T-helper 2 cell treated with Interferon-gamma antibody and Interleukin-4, amounts not matched to agents 5 μg/mL and 100 μg/mL, for 36 hours (primary cell): ENCODE results near the gene WWP2.
"Not testable (repeated sequence)": the region's sequence is repeated elsewhere in the genome, so short reads cannot be mapped to it uniquely, and the experiment has no call there.

Experiments used
- DNase-seq: peaks from one replicate; pipeline ENCODE4 v3.0.0; 2021; ENCODE audit warnings: low spot score
- H3K27ac Mint-ChIP-seq: one replicate; pipeline ENCODE4 v1.8.0; 2021; ENCODE audit warnings: mild to moderate bottlenecking, mixed read lengths
- H3K27me3 Mint-ChIP-seq: one replicate; pipeline ENCODE4 v1.8.0; 2021; ENCODE audit warnings: low read depth, mixed read lengths
- H3K36me3 Mint-ChIP-seq: one replicate; pipeline ENCODE4 v1.8.0; 2021; ENCODE audit warnings: low read depth, mixed read lengths
- H3K4me1 Mint-ChIP-seq: one replicate; pipeline ENCODE4 v1.8.0; 2021; ENCODE audit warnings: low read depth, mixed read lengths
- H3K4me3 Mint-ChIP-seq: one replicate; pipeline ENCODE4 v1.8.0; 2022; ENCODE audit warnings: mild to moderate bottlenecking, moderate library complexity, mixed read lengths
- H3K9me3 Mint-ChIP-seq: one replicate; pipeline ENCODE4 v1.8.0; 2021; ENCODE audit warnings: mixed read lengths

WWP2 gene

GRCh38 chr16:69936751-69937211, 174.6 kb downstream of the WWP2 start:
- no peak for DNase-seq
- Mint-ChIP-seq H3K9me3 (no peaks in the 10 kb centered on the region), H3K36me3 (peaks cover 17% of the 10 kb centered on the region), H3K27ac (no peak overlapping the region), H3K4me1 (no peaks in the 10 kb centered on the region), H3K4me3 (no peak overlapping the region), H3K27me3 (no peaks in the 10 kb centered on the region)

- no peaks in the 10 kb centered on the region for H3K27me3 Mint-ChIP-seq
- H3K4me3 Mint-ChIP-seq: no peak overlapping the region
- H3K36me3 Mint-ChIP-seq: peaks cover 17% of the 10 kb centered on the region
- H3K27ac Mint-ChIP-seq: no peak overlapping the region
- no peaks in the 10 kb centered on the region for H3K9me3 Mint-ChIP-seq
- no peaks in the 10 kb centered on the region for H3K4me1 Mint-ChIP-seq
- DNase-seq: no peak
Measured at GRCh38 chr16:69937465-69937951, 175.4 kb downstream of the WWP2 start.

- no peak for DNase-seq
- H3K36me3 Mint-ChIP-seq: peaks cover 13% of the 10 kb centered on the region
- H3K4me1 Mint-ChIP-seq: no peaks in the 10 kb centered on the region
- H3K9me3 Mint-ChIP-seq: no peaks in the 10 kb centered on the region
- no peak overlapping the region for H3K4me3 Mint-ChIP-seq
- no peaks in the 10 kb centered on the region for H3K27me3 Mint-ChIP-seq
- H3K27ac Mint-ChIP-seq: no peak overlapping the region
Measured at GRCh38 chr16:69938981-69939820, 177.1 kb downstream of the WWP2 start.

GRCh38 chr16:69939821-69940585, 177.9 kb downstream of the WWP2 start:
- no peak for DNase-seq
- Mint-ChIP-seq H3K36me3 (peaks cover 13% of the 10 kb centered on the region), H3K4me1 (no peaks in the 10 kb centered on the region), H3K27me3 (no peaks in the 10 kb centered on the region), H3K9me3 (no peaks in the 10 kb centered on the region), H3K4me3 (no peak overlapping the region), H3K27ac (no peak overlapping the region)

GRCh38 chr16:69940676-69941075, 178.5 kb downstream of the WWP2 start:
- H3K36me3 Mint-ChIP-seq: peaks cover 13% of the 10 kb centered on the region
- H3K27me3 Mint-ChIP-seq: no peaks in the 10 kb centered on the region
- no peak overlapping the region for H3K4me3 Mint-ChIP-seq
- no peak for DNase-seq
- no peaks in the 10 kb centered on the region for H3K9me3 Mint-ChIP-seq
- H3K4me1 Mint-ChIP-seq: no peaks in the 10 kb centered on the region
- H3K27ac Mint-ChIP-seq: no peak overlapping the region

GRCh38 chr16:69941251-69942098, 179.3 kb downstream of the WWP2 start:
- Mint-ChIP-seq H3K36me3 (peaks cover 9% of the 10 kb centered on the region), H3K4me1 (no peaks in the 10 kb centered on the region), H3K4me3 (no peak overlapping the region), H3K9me3 (no peaks in the 10 kb centered on the region), H3K27ac (no peak overlapping the region), H3K27me3 (no peaks in the 10 kb centered on the region)
- DNase-seq: no peak

- H3K27ac Mint-ChIP-seq: no peak overlapping the region
- no peaks in the 10 kb centered on the region for H3K27me3 Mint-ChIP-seq
- DNase-seq: no peak
- H3K36me3 Mint-ChIP-seq: peaks cover 9% of the 10 kb centered on the region
- H3K4me3 Mint-ChIP-seq: no peak overlapping the region
- H3K4me1 Mint-ChIP-seq: no peaks in the 10 kb centered on the region
- H3K9me3 Mint-ChIP-seq: no peaks in the 10 kb centered on the region
Measured at GRCh38 chr16:69942099-69942491, 180.0 kb downstream of the WWP2 start.

- DNase-seq: no peak
- Mint-ChIP-seq H3K27ac (no peak overlapping the region), H3K4me1 (no peaks in the 10 kb centered on the region), H3K4me3 (no peak overlapping the region), H3K27me3 (no peaks in the 10 kb centered on the region), H3K36me3 (peaks cover 6% of the 10 kb centered on the region), H3K9me3 (no peaks in the 10 kb centered on the region)
Measured at GRCh38 chr16:69942627-69943170, 180.6 kb downstream of the WWP2 start.

GRCh38 chr16:69943241-69944036, 181.3 kb downstream of the WWP2 start:
- H3K27me3 Mint-ChIP-seq, DNase-seq, H3K4me1 Mint-ChIP-seq, H3K4me3 Mint-ChIP-seq, H3K27ac Mint-ChIP-seq, H3K36me3 Mint-ChIP-seq, H3K9me3 Mint-ChIP-seq: not testable (repeated sequence)

GRCh38 chr16:69950411-69950810, 188.3 kb downstream of the WWP2 start:
- not testable (repeated sequence) for H3K4me3 Mint-ChIP-seq, H3K27ac Mint-ChIP-seq, H3K4me1 Mint-ChIP-seq, DNase-seq, H3K27me3 Mint-ChIP-seq, H3K9me3 Mint-ChIP-seq, H3K36me3 Mint-ChIP-seq

GRCh38 chr16:69951017-69951671, 189.0 kb downstream of the WWP2 start, which contains the start of gene CLEC18A:
Gene CLEC18A (plus strand): TSS chr16:69951334. CDS start chr16:69951367, 33 bp downstream.
- H3K9me3 Mint-ChIP-seq, H3K36me3 Mint-ChIP-seq, H3K27ac Mint-ChIP-seq, H3K4me3 Mint-ChIP-seq, H3K27me3 Mint-ChIP-seq, H3K4me1 Mint-ChIP-seq, DNase-seq: not testable (repeated sequence)

- not testable (repeated sequence) for H3K36me3 Mint-ChIP-seq
Measured at GRCh38 chr16:69951672-69952031, 189.5 kb downstream of the WWP2 start.

More at GRCh38 chr16:69951672-69952031, 189.5 kb downstream of the WWP2 start:
- H3K27me3 Mint-ChIP-seq, DNase-seq, H3K4me1 Mint-ChIP-seq, H3K9me3 Mint-ChIP-seq, H3K4me3 Mint-ChIP-seq, H3K27ac Mint-ChIP-seq: not testable (repeated sequence)
